Testis (tissue), 2 donors: ENCODE measurements around the gene F8.

Experiments
- POLR2A ChIP-seq: fragments of 450-650 bp; IDR thresholded peaks from one replicate; pipeline ENCODE4 v1.6.1; 2017; ENCODE audit warnings: antibody characterized with exemption, mild to moderate bottlenecking, moderate library complexity
- TF ChIP-seq, protein P1 (sequence below), 3 experiments: fragments of 450-650 bp in 2 of 3; fragments of 200-600 bp in 1 of 3; sonication (generic) in 1 of 3; IDR thresholded peaks; one replicate each; pipeline ENCODE4 v1.5.1; 2016 to 2019; ENCODE audit warnings: antibody characterized with exemption in 3 of 3, mild to moderate bottlenecking in 2 of 3, moderate library complexity in 1 of 3

GRCh38 chrX:154828016-154828408 is 194.5 kb downstream of the F8 start:
- TF ChIP-seq, protein P1, sequence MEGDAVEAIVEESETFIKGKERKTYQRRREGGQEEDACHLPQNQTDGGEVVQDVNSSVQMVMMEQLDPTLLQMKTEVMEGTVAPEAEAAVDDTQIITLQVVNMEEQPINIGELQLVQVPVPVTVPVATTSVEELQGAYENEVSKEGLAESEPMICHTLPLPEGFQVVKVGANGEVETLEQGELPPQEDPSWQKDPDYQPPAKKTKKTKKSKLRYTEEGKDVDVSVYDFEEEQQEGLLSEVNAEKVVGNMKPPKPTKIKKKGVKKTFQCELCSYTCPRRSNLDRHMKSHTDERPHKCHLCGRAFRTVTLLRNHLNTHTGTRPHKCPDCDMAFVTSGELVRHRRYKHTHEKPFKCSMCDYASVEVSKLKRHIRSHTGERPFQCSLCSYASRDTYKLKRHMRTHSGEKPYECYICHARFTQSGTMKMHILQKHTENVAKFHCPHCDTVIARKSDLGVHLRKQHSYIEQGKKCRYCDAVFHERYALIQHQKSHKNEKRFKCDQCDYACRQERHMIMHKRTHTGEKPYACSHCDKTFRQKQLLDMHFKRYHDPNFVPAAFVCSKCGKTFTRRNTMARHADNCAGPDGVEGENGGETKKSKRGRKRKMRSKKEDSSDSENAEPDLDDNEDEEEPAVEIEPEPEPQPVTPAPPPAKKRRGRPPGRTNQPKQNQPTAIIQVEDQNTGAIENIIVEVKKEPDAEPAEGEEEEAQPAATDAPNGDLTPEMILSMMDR (IDR thresholded peaks at IDR 0.05): no peak
- no peak for TF ChIP-seq POLR2A
